ENCODE data around the gene SHPK. TPM values are rescaled to one million over a fixed set of nuclear protein-coding genes. Genes with fewer than 3 reads are reported as not detected.
A peak's percentile ranks its signal among the peaks of the same experiment; 100 is the strongest.

SHPK gene
- total and polyA plus RNA-seq, 9 of the 15 experiments (the other 6 are each of a cell fraction or from before 2014, with no cell fraction given) = 2.5 to 16.3 (median 11.8) TPM

DNA sequence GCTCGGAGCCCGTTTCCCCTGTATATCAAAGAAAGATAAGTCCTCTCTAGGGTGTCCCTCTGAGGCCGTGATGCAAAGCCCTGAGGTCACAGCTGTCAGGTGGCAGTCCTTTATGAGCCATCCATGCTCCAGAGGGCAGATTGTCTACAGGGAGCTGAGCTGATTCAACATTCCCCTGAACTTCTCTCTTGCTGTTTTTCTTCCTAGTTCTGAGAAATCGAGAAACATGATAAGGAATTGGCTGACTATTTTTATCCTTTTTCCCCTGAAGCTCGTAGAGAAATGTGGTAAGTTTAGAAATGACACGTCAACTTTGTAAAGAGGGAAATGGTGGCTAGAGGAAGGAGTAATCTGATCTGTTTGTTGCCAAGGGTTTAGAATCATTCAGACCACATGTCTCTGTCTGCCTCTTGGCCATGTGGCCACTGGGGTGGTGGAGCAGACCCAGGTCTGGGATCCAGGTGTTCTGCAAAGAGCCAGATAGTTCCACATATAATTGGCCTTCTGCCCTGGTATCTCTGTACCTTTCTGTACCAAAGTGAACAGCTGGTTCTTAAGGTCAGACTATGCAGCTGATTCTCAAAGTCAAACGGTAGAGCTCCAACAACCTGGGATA is 4.0 kb upstream of the SHPK start (continued):
- TF ChIP-seq TEAD4 (IDR thresholded peaks at IDR 0.05; ENCODE audit: low read length) (peak; percentile 72), TEAD4 (CRISPR knock-in tag; IDR thresholded peaks at IDR 0.05; ENCODE audit: borderline replicate concordance) (no peak), CREM (IDR thresholded peaks at IDR 0.05; ENCODE audit: low read depth) (peak; percentile 54; the same call in 1 of the 2 replicates), BCL6 (CRISPR knock-in tag; IDR thresholded peaks at IDR 0.05) (no peak), E2F8 (IDR thresholded peaks at IDR 0.05; ENCODE audit: low read depth, partially characterized antibody) (peak; percentile 54), NR2C1 (IDR thresholded peaks at IDR 0.05) (peak; percentile 48), NR2C1 (tag; IDR thresholded peaks at IDR 0.05) (no peak; the same call in 1 of the 2 replicates), ZNF146 (CRISPR knock-in tag; IDR thresholded peaks at IDR 0.05; ENCODE audit: unreplicated experiment) (no peak), GABPA (tag; conservative IDR thresholded peaks at IDR 0.05; ENCODE audit: low read depth) (0 out of 2 replicates have a peak, but pooled peaks have one; percentile 18), NFRKB (IDR thresholded peaks at IDR 0.05; ENCODE audit: low read depth) (0 out of 2 replicates have a peak, but pooled peaks have one; percentile 50), ZNF717 (CRISPR knock-in tag; IDR thresholded peaks at IDR 0.05) (no peak), ZFP36 (IDR thresholded peaks at IDR 0.05; ENCODE audit: low read depth, low read length, partially characterized antibody) (no peak)
- TF ChIP-seq, protein P1, sequence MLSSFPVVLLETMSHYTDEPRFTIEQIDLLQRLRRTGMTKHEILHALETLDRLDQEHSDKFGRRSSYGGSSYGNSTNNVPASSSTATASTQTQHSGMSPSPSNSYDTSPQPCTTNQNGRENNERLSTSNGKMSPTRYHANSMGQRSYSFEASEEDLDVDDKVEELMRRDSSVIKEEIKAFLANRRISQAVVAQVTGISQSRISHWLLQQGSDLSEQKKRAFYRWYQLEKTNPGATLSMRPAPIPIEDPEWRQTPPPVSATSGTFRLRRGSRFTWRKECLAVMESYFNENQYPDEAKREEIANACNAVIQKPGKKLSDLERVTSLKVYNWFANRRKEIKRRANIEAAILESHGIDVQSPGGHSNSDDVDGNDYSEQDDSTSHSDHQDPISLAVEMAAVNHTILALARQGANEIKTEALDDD (IDR thresholded peaks at IDR 0.05) = 0 out of 2 replicates have a peak, but pooled peaks have one; percentile 37
- TF ChIP-seq, protein P2, sequence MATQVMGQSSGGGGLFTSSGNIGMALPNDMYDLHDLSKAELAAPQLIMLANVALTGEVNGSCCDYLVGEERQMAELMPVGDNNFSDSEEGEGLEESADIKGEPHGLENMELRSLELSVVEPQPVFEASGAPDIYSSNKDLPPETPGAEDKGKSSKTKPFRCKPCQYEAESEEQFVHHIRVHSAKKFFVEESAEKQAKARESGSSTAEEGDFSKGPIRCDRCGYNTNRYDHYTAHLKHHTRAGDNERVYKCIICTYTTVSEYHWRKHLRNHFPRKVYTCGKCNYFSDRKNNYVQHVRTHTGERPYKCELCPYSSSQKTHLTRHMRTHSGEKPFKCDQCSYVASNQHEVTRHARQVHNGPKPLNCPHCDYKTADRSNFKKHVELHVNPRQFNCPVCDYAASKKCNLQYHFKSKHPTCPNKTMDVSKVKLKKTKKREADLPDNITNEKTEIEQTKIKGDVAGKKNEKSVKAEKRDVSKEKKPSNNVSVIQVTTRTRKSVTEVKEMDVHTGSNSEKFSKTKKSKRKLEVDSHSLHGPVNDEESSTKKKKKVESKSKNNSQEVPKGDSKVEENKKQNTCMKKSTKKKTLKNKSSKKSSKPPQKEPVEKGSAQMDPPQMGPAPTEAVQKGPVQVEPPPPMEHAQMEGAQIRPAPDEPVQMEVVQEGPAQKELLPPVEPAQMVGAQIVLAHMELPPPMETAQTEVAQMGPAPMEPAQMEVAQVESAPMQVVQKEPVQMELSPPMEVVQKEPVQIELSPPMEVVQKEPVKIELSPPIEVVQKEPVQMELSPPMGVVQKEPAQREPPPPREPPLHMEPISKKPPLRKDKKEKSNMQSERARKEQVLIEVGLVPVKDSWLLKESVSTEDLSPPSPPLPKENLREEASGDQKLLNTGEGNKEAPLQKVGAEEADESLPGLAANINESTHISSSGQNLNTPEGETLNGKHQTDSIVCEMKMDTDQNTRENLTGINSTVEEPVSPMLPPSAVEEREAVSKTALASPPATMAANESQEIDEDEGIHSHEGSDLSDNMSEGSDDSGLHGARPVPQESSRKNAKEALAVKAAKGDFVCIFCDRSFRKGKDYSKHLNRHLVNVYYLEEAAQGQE (IDR thresholded peaks at IDR 0.05; ENCODE audit: borderline replicate concordance) = peak; percentile 2; the same call in 1 of the 2 replicates
- TF ChIP-seq, protein P2 (CRISPR knock-in tag; IDR thresholded peaks at IDR 0.05; ENCODE audit: low read depth) = no peak
- TF ChIP-seq, protein P3, sequence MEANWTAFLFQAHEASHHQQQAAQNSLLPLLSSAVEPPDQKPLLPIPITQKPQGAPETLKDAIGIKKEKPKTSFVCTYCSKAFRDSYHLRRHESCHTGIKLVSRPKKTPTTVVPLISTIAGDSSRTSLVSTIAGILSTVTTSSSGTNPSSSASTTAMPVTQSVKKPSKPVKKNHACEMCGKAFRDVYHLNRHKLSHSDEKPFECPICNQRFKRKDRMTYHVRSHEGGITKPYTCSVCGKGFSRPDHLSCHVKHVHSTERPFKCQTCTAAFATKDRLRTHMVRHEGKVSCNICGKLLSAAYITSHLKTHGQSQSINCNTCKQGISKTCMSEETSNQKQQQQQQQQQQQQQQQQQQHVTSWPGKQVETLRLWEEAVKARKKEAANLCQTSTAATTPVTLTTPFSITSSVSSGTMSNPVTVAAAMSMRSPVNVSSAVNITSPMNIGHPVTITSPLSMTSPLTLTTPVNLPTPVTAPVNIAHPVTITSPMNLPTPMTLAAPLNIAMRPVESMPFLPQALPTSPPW (CRISPR knock-in tag; IDR thresholded peaks at IDR 0.05) = peak; percentile 47

All from K562 (cell line).